ENCODE data around the gene GNRH2.

DNA sequence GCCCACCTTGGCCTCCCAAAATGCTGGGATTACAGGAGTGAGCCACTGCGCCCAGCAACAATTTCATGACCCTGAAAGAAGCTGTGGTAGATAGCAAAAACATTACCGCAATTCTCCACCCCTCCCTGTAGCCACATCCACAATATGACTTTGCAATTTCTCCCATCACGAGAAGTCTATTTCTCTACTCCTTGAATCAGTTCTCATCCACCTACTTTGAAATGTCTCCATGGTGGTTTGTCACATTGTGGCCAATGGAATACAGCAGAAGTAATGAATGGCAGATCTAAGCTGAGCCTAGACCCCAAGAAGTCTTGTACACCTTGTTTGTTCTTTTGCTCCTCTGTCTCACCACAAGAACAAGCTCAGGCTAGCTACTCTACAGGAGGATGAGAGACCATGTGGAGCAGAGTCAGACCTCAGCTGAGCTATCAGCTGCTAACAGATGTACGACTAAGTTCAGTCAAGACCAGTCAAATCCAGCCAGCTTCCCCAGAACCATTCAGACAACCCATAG is 34.3 kb downstream of the GNRH2 start:
- TF ChIP-seq CTCF (IDR thresholded peaks at IDR 0.05; ENCODE audit: control extremely low read depth in 1 of 3, insufficient read depth in 1 of 3, low read depth in 1 of 3, low read length in 3 of 3) (no peak), CHD1 (IDR thresholded peaks at IDR 0.05; ENCODE audit: low read depth, low read length) (no peak), EZH2 (IDR thresholded peaks at IDR 0.05; ENCODE audit: low read depth, low read length, severe bottlenecking) (no peak), SUZ12 (IDR thresholded peaks at IDR 0.05; ENCODE audit: low read length) (no peak), SIRT6 (IDR thresholded peaks at IDR 0.05; ENCODE audit: low read length) (no peak), EP300 (IDR thresholded peaks at IDR 0.05; ENCODE audit: borderline replicate concordance in 1 of 2, low read depth in 2 of 2, low read length in 2 of 2) (no peak)

All from H1 (cell line).